HepG2 (cell line): ENCODE data around the gene SCN7A. TPM values are rescaled to one million over a fixed set of nuclear protein-coding genes. Genes with fewer than 3 reads are reported as not detected.
A peak's percentile ranks its signal among the peaks of the same experiment; 100 is the strongest.

ENCODE experiments used
- ATF1 ChIP-seq: IDR thresholded peaks from 2 replicates; pipeline ENCODE4 v1.6.1; 2016; ENCODE audit warnings: mild to moderate bottlenecking, control low read depth
- CHD2 ChIP-seq: IDR thresholded peaks from 2 replicates; pipeline ENCODE4 v1.6.1; 2011; ENCODE audit warnings: low read depth, low read length, improper control_type of control experiment
- CREM ChIP-seq, 2 experiments: sonication (generic) in 1 of 2; formaldehyde crosslinking in 1 of 2; IDR thresholded peaks; 2 replicates each; pipeline versions ENCODE4 v1.4.0 to v1.6.1; 2016 to 2020; ENCODE audit warnings: antibody characterized with exemption in 1 of 2, mild to moderate bottlenecking in 1 of 2, missing genetic modification reagents in 1 of 2
- HNRNPUL1 ChIP-seq: fragments of 200-400 bp; formaldehyde crosslinking; IDR thresholded peaks from 2 replicates; pipeline ENCODE4 v1.6.1; 2017; ENCODE audit warnings: low read depth, mild to moderate bottlenecking, low read length, moderate library complexity
- MAFK ChIP-seq, 2 experiments: IDR thresholded peaks in 1 of 2; conservative IDR thresholded peaks in 1 of 2; 2 replicates each; pipeline ENCODE4 v1.6.1; 2011; ENCODE audit warnings: improper control_type of control experiment in 2 of 2, low read length in 2 of 2
- NR2F6 ChIP-seq, 2 experiments: IDR thresholded peaks; 2 replicates each; pipeline ENCODE4 v1.6.1; 2016; ENCODE audit warnings: antibody characterized with exemption in 1 of 2, mild to moderate bottlenecking in 1 of 2
- ONECUT2 ChIP-seq: sonication (generic); formaldehyde crosslinking; IDR thresholded peaks from 2 replicates; pipeline ENCODE4 v1.4.0; 2020; ENCODE audit warnings: missing genetic modification reagents
- RBFOX2 ChIP-seq: fragments of 200-400 bp; formaldehyde crosslinking; IDR thresholded peaks from 2 replicates; pipeline ENCODE4 v1.6.1; 2017; ENCODE audit warnings: low read depth, mild to moderate bottlenecking, low read length
- SMARCE1 ChIP-seq: fragments of 450-650 bp; IDR thresholded peaks from 2 replicates; pipeline ENCODE4 v1.6.1; 2017; ENCODE audit warnings: borderline replicate concordance
- TEAD3 ChIP-seq: optimal IDR thresholded peaks from 2 replicates; pipeline ENCODE3; 2016; ENCODE audit warnings: borderline replicate concordance
- THRA ChIP-seq: sonication (generic); formaldehyde crosslinking; IDR thresholded peaks from 2 replicates; pipeline ENCODE4 v1.4.0; 2020; ENCODE audit warnings: missing genetic modification reagents, borderline replicate concordance
- TP53 ChIP-seq: sonication (generic); formaldehyde crosslinking; conservative IDR thresholded peaks from 2 replicates; pipeline ENCODE4 v1.4.0; 2020; ENCODE audit warnings: missing genetic modification reagents
- USF2 ChIP-seq, 2 experiments: sonication (generic) in 1 of 2; formaldehyde crosslinking in 1 of 2; IDR thresholded peaks; 2 replicates each; pipeline versions ENCODE4 v1.5.1 to v1.6.1; 2011 to 2020; ENCODE audit warnings: borderline replicate concordance in 1 of 2, low read depth in 1 of 2, low read length in 1 of 2, mild to moderate bottlenecking in 1 of 2, missing genetic modification reagents in 1 of 2, moderate library complexity in 1 of 2
- ZBTB26 ChIP-seq: IDR thresholded peaks from 2 replicates; pipeline ENCODE4 v1.6.1; 2016; ENCODE audit warnings: missing compliant biosample characterization, missing genetic modification reagents, borderline replicate concordance
- ZEB1 ChIP-seq: IDR thresholded peaks from 2 replicates; pipeline ENCODE4 v1.6.1; 2012; ENCODE audit warnings: mild to moderate bottlenecking, low read depth, inconsistent platforms; ENCODE audit not compliant: insufficient replicate concordance
- ZMYM4 ChIP-seq: sonication (generic); formaldehyde crosslinking; IDR thresholded peaks from 2 replicates; pipeline ENCODE4 v1.8.1; 2023; ENCODE audit warnings: mild to moderate bottlenecking, missing genetic modification reagents
- ZNF20 ChIP-seq: sonication (generic); formaldehyde crosslinking; IDR thresholded peaks from 2 replicates; pipeline ENCODE4 v1.4.0; 2020; ENCODE audit warnings: mild to moderate bottlenecking, moderate library complexity, missing genetic modification reagents
- ZNF280B ChIP-seq: sonication (generic); formaldehyde crosslinking; IDR thresholded peaks from 2 replicates; pipeline ENCODE4 v1.5.0; 2020; ENCODE audit warnings: missing genetic modification reagents, mild to moderate bottlenecking, borderline replicate concordance
- ZNF383 ChIP-seq: sonication (generic); formaldehyde crosslinking; IDR thresholded peaks from 2 replicates; pipeline ENCODE4 v1.4.0; 2020; ENCODE audit warnings: missing genetic modification reagents, mild to moderate bottlenecking, borderline replicate concordance
- ZNF451 ChIP-seq: sonication (generic); formaldehyde crosslinking; IDR thresholded peaks from 2 replicates; pipeline ENCODE4 v1.5.0; 2020; ENCODE audit warnings: mild to moderate bottlenecking, missing genetic modification reagents
- ZNF639 ChIP-seq: conservative IDR thresholded peaks from 2 replicates; pipeline ENCODE4 v1.6.1; 2018; ENCODE audit warnings: missing genetic modification reagents
- polyA plus RNA-seq, 8 experiments: library from polyadenylated mRNA; depleted of rRNA in 3 of 8; stranded (reverse) in 7 of 8; unstranded in 1 of 8; fragments of >200 nt; fragmentation: Illumina TruSeq in 4 of 8; extraction: Trizol in 4 of 8; gene quantifications; 2 replicates each; pipeline versions ENCODE4 v1.2.1 to v1.2.3, GENCODE V29; 2011 to 2016; ENCODE audit warnings: low read depth in 4 of 8, missing spikeins in 1 of 8, mixed read lengths in 1 of 8; ENCODE audit not compliant: insufficient read depth in 1 of 8
- total RNA-seq, 5 experiments: library from RNA; depleted of rRNA; stranded (reverse); fragments of >200 nt; fragmentation: Illumina TruSeq; extraction: Trizol; gene quantifications; 2 replicates each; pipeline ENCODE4 v1.2.3, GENCODE V29; 2016; ENCODE audit warnings: low read depth in 1 of 5

Gene SCN7A
- total and polyA plus RNA-seq, 2 of the 13 experiments (the other 11 are each of a cell fraction or from before 2014, with no cell fraction given): 0.01 TPM; not detected in 1

GRCh38 chr2:166375736-166376487 lies 118.1 kb downstream of the SCN7A start, which contains the start of gene SCN9A (continued):
- TF ChIP-seq ATF1 (CRISPR knock-in tag): no peak
- TF ChIP-seq CHD2: no peak
- peak; percentile 49; the same call in 1 of the 2 replicates for TF ChIP-seq THRA (CRISPR knock-in tag)
- TF ChIP-seq ZMYM4 (CRISPR knock-in tag): peak; percentile 92
- no peak for TF ChIP-seq ZNF639 (CRISPR knock-in tag)
- no peak for TF ChIP-seq ONECUT2 (CRISPR knock-in tag)
- TF ChIP-seq ZBTB26 (CRISPR knock-in tag): peak; percentile 72
- no peak for TF ChIP-seq MAFK (conservative IDR thresholded peaks at IDR 0.05 in 1 of 2, IDR thresholded peaks at IDR 0.05 in 1 of 2; ENCODE audit: low read length in 2 of 2)
- no peak for TF ChIP-seq USF2 (IDR thresholded peaks at IDR 0.05; ENCODE audit: low read depth, low read length)
- TF ChIP-seq USF2 (CRISPR knock-in tag; IDR thresholded peaks at IDR 0.05; ENCODE audit: borderline replicate concordance): no peak; the same call in 1 of the 2 replicates
- peak; percentile 82; the same call in 1 of the 2 replicates for TF ChIP-seq ZNF451 (CRISPR knock-in tag)
- TF ChIP-seq ZNF20 (CRISPR knock-in tag): no peak
- no peak for TF ChIP-seq NR2F6 (IDR thresholded peaks at IDR 0.05)
- TF ChIP-seq NR2F6 (CRISPR knock-in tag; IDR thresholded peaks at IDR 0.05): 0 out of 2 replicates have a peak, but pooled peaks have one; percentile 25
- TF ChIP-seq ZNF280B (CRISPR knock-in tag): peak; percentile 75
- TF ChIP-seq TP53 (CRISPR knock-in tag): peak; percentile 62; the same call in 1 of the 2 replicates
- no peak for TF ChIP-seq ZEB1
- no peak for TF ChIP-seq SMARCE1
- no peak for TF ChIP-seq HNRNPUL1
- TF ChIP-seq ZNF383: no peak
- TF ChIP-seq CREM (IDR thresholded peaks at IDR 0.05): peak; percentile 3; the same call in 1 of the 2 replicates
- TF ChIP-seq CREM (CRISPR knock-in tag; IDR thresholded peaks at IDR 0.05): no peak
- TF ChIP-seq RBFOX2: peak; percentile 85
- TF ChIP-seq TEAD3 (CRISPR knock-in tag): peak; percentile 53
